Brain microvascular endothelial cell (primary cell): ENCODE data around the gene UQCC3.

Source experiments
- DNase-seq: peaks from one replicate; pipeline ENCODE4 v3.0.0-alpha.2; 2020
- H3K27ac ChIP-seq: fragments of 250-450 bp; sonication (Bioruptor Pico); 2 replicates; pipeline ENCODE4 v1.5.1; 2020; ENCODE audit warnings: mild to moderate bottlenecking, moderate library complexity
- H3K27me3 ChIP-seq: fragments of 250-450 bp; sonication (Bioruptor Pico); replicated peaks from 2 replicates; pipeline ENCODE4 v1.5.1; 2020; ENCODE audit warnings: mild to moderate bottlenecking
- H3K36me3 ChIP-seq: fragments of 250-450 bp; sonication (Bioruptor Pico); replicated peaks from 2 replicates; pipeline ENCODE4 v1.5.1; 2020; ENCODE audit warnings: mild to moderate bottlenecking
- H3K4me3 ChIP-seq: 2 replicates; pipeline ENCODE4 v1.5.1; 2011; ENCODE audit warnings: low read depth, mild to moderate bottlenecking, control low read depth, low read length, moderate library complexity
- in situ Hi-C: cut with HindIII; loops from 2 replicates; pipeline ENCODE4 v1.10.0; 2017; ENCODE audit warnings: low sequenced_read_pairs, low pct_ligation_motif_present
- TF ChIP-seq, protein P1 (sequence below): IDR thresholded peaks from 2 replicates; pipeline ENCODE4 v1.5.1; 2011; ENCODE audit warnings: low read depth, mild to moderate bottlenecking, moderate library complexity, low read length, control low read depth, inconsistent platforms; ENCODE audit errors: missing control alignments

The UQCC3 gene

DNA sequence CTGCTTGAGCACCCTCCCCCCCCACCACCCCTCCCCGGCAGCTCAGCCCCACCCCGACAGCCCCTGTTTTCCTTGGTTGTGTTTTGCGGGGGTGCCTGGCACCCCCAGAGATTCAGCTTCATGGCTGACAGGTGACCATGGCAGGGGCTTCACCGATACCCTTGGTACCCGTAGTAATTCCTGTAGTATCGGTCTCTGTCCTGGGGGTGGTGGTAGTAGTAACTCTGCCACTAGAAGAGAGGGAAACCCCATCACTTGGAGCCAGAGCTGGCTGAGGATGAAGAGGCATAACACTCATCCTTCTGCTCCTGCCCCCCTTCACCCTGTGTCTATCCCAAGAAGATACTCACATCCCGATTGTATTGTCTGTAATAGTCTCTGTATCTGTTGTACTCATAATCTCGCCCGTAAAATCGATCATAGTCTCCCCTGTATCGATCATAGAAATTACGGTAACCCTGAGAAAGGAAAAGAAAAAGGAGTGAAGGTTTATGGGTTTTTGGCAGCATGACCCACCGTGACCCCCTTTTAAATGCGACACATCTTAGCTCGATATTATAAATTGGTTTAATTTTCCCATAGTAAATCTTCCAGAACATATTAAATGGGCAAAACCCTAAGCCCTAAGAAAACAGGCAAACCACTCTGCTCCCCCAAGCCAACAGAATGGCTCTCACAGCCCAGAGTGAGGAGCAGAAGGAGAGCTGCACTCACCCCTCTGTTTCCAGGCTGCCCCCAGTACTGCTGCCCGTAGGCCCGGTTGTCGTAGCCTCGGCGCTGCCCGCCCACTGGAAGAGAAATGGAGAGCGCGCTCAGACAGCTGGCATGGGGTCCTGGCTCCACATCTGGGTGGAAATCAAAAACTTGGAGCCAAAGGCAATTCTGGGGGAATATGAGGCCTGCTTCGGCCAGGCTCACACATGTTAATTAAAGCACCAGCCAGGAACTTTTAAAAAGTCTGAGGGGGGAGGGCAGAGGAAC is 44.0 kb downstream of the UQCC3 start:
- in situ Hi-C loops: no loop called here
- Histone ChIP-seq H3K27me3 (no peaks in the 10 kb centered on the region), H3K36me3 (peaks cover 79% of the 10 kb centered on the region), H3K27ac (no peak overlapping the region), H3K4me3 (no peak overlapping the region)
- TF ChIP-seq, protein P1, sequence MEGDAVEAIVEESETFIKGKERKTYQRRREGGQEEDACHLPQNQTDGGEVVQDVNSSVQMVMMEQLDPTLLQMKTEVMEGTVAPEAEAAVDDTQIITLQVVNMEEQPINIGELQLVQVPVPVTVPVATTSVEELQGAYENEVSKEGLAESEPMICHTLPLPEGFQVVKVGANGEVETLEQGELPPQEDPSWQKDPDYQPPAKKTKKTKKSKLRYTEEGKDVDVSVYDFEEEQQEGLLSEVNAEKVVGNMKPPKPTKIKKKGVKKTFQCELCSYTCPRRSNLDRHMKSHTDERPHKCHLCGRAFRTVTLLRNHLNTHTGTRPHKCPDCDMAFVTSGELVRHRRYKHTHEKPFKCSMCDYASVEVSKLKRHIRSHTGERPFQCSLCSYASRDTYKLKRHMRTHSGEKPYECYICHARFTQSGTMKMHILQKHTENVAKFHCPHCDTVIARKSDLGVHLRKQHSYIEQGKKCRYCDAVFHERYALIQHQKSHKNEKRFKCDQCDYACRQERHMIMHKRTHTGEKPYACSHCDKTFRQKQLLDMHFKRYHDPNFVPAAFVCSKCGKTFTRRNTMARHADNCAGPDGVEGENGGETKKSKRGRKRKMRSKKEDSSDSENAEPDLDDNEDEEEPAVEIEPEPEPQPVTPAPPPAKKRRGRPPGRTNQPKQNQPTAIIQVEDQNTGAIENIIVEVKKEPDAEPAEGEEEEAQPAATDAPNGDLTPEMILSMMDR: no peak
- no peak for DNase-seq

DNA sequence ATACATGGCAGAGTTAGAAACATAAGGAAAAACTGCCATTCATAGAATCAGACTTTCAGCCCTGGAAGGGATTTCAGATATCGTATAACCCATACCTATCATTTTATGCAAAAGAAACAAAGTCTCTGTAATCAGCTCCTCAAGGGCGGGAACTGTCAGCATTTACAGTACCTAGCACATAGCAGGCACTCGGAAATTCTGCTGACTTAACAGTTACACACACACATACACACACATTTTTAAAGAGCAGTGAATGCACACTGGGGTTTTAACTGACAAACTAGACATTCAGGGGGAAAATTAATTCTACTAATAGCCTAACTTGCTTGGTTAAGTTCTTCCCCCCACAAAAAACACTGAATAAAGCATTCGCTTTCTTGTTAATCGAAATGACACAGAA is 44.7 kb downstream of the UQCC3 start:
- H3K4me3 ChIP-seq: no peak overlapping the region

DNA sequence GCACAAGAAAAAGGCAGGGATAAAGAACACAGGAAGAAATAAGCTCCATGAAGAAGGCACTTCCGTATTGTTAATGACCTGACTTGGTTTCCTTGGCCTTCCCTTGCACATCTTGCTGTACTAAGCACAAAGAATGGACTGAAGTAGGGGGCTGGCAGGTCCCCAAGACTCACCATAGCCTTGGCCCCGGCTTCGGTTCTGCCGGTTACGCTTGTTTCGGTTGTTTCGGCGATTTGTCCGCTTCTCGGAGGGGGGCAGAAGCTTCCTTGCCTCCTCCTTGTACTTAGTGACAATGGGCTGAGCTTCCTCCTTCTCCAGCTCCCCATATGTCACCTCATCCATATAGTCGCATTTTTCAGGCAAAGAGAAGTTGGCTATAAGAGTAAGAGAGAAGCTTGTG is 45.3 kb downstream of the UQCC3 start:
- H3K36me3 ChIP-seq: peaks cover 77% of the 10 kb centered on the region
- no peaks in the 10 kb centered on the region for H3K27me3 ChIP-seq
- H3K27ac ChIP-seq: no peak overlapping the region
- DNase-seq: no peak
- TF ChIP-seq, protein P1: no peak
- in situ Hi-C loops: no loop called here
- no peak overlapping the region for H3K4me3 ChIP-seq

More for the DNA sequence above, 44.7 kb downstream of the UQCC3 start:
- no peak for DNase-seq
- Histone ChIP-seq H3K27ac (no peak overlapping the region), H3K27me3 (no peaks in the 10 kb centered on the region), H3K36me3 (peaks cover 76% of the 10 kb centered on the region)
- in situ Hi-C loops: no loop called here
- TF ChIP-seq, protein P1: no peak

DNA sequence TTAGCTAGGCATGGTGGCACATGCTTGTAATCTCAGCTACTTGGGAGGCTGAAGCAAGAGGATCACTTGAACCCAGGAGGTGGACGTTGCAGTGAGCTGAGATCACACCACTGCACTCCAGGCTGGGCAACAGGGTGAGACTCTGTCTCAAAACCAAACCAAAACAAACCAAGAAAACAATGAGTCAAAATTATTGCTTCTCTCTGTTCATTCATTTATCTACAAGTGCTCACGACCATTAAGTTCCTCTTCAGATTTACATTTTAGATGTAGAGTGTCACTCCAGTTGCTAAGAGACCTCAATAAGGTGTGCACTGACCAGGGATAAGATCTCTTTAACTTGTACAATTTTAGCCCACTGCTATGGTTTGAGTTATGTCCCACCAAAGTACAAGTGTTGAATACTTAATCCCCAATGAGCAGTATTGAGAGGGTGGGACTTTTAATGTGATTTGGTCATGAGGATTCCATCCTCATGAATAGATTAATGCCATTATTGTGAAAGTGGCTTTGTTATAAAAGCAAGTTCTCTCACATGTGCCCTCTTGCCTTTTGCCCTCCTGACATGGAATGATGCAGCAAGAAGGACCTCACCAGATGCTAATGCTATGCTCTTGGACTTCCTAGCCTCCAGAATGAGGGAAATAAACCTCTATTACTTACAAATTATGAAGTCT is 48.0 kb downstream of the UQCC3 start:
- DNase-seq: no peak
- H3K4me3 ChIP-seq: no peak overlapping the region
- H3K27me3 ChIP-seq: no peaks in the 10 kb centered on the region
- peaks cover 86% of the 10 kb centered on the region for H3K36me3 ChIP-seq
- in situ Hi-C loops: no loop called here
- no peak overlapping the region for H3K27ac ChIP-seq
- TF ChIP-seq, protein P1: no peak

DNA sequence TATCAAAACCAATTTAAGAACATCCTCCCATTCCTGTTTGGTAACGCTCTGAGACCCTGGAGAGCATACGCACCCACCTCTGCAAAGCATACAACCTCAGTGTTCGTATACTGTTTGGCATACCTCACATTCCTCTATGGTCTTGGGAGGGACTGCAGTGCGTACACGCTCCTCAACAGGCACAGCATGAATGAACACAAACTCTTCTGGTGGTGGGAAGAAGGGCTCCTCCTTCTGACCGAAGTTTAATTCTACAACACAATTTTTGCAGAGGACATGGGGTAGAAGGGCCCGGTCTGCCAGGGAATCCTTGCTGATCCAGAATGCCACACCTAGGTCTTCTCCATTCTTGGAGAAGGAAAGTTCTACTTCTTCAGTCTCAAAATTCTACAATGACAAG is 50.5 kb downstream of the UQCC3 start:
- no peaks in the 10 kb centered on the region for H3K27me3 ChIP-seq
- in situ Hi-C loops: no loop called here
- DNase-seq: peak; percentile 34
- H3K36me3 ChIP-seq: peaks cover 63% of the 10 kb centered on the region
- TF ChIP-seq, protein P1: peak; percentile 29
- no peak overlapping the region for H3K27ac ChIP-seq
- H3K4me3 ChIP-seq: no peak overlapping the region
